Testis (tissue), 2 donors: Measurements from ENCODE around the gene GTF2F1.

Source experiments
- CTCF ChIP-seq, 3 experiments: fragments of 450-650 bp in 2 of 3; fragments of 200-600 bp in 1 of 3; sonication (generic) in 1 of 3; IDR thresholded peaks; one replicate each; pipeline ENCODE4 v1.5.1; 2016 to 2019; ENCODE audit warnings: antibody characterized with exemption in 3 of 3, mild to moderate bottlenecking in 2 of 3, moderate library complexity in 1 of 3
- POLR2A ChIP-seq: fragments of 450-650 bp; IDR thresholded peaks from one replicate; pipeline ENCODE4 v1.6.1; 2017; ENCODE audit warnings: antibody characterized with exemption, mild to moderate bottlenecking, moderate library complexity

- TF ChIP-seq CTCF (IDR thresholded peaks at IDR 0.05) (no peak), POLR2A (no peak)
Observed at GRCh38 chr19:6352381-6353165, 40.4 kb downstream of the GTF2F1 start.
